ENCODE measurements around the gene TGFB1. TPM values are rescaled to one million over a fixed set of nuclear protein-coding genes. Genes with fewer than 3 reads are reported as not detected.
A peak's percentile ranks its signal among the peaks of the same experiment; 100 is the strongest.
"Not testable (repeated sequence)": the region's sequence is repeated elsewhere in the genome, so short reads cannot be mapped to it uniquely, and the experiment has no call there.

The TGFB1 gene
- total RNA-seq, 1 experiment from 2014 or later: 4.3 TPM

DNA sequence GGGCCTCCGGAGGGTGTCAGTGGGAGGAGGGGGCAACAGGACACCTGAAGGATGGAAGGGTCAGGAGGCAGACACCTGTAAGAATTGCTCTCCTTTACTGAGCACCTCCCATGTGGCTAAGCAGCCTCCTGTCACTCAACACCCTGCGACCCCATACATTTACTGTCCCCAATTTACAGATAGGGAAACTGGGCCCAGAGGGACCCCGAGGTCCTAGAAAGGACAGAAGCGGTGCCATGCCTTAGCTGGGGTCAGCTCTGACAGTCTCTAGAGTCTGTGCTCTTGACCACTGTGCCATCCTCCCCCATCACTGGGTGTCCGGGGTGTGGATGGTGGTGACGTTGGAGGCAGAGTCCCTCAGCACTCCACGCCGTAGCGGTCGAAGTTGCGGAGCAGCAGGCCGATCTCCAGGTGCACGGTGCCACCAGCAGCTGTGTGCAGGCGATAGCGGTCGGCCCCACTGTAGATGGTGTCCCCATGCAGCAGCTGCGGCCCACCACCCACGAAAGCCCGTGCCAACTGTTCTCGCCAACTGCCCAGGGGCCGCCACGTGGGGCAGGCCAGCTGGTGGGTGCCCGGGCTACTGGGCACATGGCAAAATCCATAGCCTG lies 726 bp upstream of the TGFB1 start:
- no peak for DNase-seq (ENCODE audit: low read depth, low spot score)
- in situ Hi-C loops (cut with HindIII; ENCODE audit: low pct_unique_long_range_greater_than_20kb, low sequenced_read_pairs): no loop called here

DNA sequence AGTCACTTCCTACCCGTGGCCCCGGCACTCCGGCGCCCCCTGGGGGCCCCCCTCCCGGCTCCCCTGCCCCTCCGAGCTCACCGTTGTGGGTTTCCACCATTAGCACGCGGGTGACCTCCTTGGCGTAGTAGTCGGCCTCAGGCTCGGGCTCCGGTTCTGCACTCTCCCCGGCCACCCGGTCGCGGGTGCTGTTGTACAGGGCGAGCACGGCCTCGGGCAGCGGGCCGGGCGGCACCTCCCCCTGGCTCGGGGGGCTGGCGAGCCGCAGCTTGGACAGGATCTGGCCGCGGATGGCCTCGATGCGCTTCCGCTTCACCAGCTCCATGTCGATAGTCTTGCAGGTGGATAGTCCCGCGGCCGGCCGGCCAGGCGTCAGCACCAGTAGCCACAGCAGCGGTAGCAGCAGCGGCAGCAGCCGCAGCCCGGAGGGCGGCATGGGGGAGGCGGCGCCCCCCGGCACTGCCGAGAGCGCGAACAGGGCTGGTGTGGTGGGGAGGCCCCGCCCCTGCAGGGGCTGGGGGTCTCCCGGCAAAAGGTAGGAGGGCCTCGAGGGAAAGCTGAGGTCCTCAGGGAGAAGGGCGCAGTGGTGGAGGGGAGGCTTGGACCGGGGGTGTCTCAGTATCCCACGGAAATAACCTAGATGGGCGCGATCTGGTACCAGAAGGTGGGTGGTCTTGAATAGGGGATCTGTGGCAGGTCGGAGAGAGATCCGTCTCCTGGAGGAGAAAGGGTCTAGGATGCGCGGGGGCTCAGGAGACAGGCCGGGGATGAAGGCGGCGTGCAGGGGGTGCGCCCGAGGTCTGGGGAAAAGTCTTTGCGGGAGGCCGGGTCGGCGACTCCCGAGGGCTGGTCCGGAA lies 885 bp downstream of the TGFB1 start:
- peak; percentile 22 for DNase-seq (ENCODE audit: low read depth, low spot score)
- in situ Hi-C loops (cut with HindIII; ENCODE audit: low pct_unique_long_range_greater_than_20kb, low sequenced_read_pairs): no loop called here

DNA sequence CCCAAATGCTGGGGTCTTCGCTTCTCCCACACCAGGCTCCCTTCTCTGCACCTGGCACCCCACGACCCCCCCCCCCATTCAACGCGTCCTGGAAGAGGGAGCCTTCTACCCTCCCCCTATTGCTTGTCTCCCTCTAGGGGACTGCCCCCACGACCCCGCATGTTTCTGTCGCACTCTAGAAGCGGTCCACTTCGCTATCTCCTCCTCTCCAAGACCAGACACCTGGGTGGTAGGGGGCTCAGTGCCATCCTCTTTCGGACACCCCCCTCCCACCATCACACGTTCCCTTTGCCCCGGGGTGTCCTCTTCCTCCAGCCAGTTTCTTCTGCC lies 1.5 kb downstream of the TGFB1 start:
- in situ Hi-C loops (cut with HindIII; ENCODE audit: low pct_unique_long_range_greater_than_20kb, low sequenced_read_pairs): no loop called here
- DNase-seq (ENCODE audit: low read depth, low spot score): no peak

DNA sequence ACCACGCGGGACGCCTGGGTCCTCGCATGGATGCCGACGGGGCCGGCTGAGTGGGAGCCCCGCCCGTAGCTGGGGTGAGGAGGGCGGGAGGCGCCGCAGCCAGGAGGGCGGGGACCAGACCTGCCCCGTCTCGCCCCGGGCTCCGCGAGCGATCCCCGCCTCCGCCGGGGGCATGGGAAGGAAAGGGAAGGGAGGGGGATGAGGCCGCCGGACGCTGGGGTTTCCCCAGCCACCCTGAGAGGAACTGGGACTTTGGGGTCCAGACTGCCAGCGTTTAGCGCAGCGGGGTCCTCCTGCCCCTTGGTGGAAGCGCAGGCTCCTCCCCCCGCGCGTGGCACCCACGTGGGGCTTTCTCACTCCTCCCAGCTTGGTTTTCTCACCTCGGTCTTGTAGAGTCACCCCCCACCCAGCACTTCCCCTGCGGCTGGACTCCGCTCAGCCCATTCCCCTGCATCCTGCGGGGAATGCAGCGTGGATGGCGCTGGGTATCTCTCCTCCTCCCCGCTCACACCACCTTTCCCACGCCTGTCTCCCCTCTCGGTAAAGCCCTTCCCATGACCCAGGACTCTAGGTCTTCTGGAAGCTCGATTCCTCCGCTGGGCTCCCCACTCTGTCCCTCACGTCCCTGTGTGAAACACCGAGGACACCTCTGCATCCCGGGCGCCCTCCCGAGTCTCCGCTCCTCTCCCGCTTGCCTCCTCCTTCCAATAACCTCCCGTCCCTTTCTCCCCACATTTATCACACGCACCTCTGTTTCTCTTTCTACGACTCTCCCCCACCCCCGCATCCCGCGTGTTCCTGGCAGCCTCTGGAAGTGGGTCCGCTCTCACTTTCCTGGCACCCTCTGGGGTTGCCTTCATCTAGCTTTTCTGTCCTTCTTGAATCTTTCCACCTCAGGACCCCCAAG lies 2.1 kb downstream of the TGFB1 start:
- in situ Hi-C loops (cut with HindIII; ENCODE audit: low pct_unique_long_range_greater_than_20kb, low sequenced_read_pairs): no loop called here
- no peak for DNase-seq (ENCODE audit: low read depth, low spot score)

DNA sequence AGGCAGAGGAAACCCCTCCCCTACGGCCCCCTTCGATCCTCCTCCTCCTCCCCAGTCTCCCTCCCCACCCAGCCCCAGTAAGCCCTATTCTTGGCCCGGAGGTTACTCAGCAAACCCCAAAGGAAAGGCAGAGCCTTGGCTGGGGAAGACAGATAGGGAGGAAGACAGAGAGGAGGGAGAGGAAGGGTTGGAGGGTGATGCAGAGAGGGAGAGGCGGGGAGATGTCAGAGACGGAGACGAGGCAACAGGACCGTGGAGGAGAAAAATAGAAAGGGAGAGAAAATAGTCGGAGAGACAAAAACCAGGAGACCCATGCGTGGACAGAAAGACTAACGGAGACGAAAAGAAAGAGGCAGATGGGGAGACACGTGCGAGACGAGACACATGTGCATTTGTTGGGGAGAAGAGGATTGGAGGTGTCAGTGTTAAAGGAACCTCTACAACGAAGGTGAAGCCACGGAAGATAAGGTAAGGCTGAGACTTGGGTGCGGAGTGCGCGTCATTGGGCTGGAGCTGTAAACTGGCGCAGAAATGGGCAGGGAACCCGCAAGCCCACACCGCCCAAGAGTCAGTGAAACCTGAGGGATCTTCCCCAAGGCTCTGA lies 2.9 kb downstream of the TGFB1 start:
- in situ Hi-C loops (cut with HindIII; ENCODE audit: low pct_unique_long_range_greater_than_20kb, low sequenced_read_pairs): no loop called here

DNA sequence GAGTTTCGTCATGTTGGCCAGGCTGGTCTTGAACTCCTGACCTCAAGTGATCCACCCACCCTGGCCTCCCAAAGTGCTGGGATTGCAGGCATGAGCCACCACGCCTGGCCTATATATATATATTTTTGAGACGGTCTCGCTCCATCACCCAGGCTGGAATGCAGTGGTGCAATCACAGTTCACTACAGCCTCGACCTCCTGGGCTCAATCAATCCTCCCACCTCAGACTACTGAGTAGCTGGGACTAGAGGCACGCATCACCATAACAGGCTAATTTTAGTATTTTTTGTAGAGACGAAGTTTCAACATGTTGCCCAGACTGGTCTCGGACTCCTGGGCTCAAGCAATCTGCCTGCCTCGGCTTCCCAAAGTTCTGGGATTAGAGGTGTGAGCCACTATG lies 6.8 kb downstream of the TGFB1 start:
- in situ Hi-C loops (cut with HindIII; ENCODE audit: low pct_unique_long_range_greater_than_20kb, low sequenced_read_pairs); DNase-seq (ENCODE audit: low read depth, low spot score): not testable (repeated sequence)

More for the DNA sequence above, 2.9 kb downstream of the TGFB1 start:
- no peak for DNase-seq (ENCODE audit: low read depth, low spot score)

DNA sequence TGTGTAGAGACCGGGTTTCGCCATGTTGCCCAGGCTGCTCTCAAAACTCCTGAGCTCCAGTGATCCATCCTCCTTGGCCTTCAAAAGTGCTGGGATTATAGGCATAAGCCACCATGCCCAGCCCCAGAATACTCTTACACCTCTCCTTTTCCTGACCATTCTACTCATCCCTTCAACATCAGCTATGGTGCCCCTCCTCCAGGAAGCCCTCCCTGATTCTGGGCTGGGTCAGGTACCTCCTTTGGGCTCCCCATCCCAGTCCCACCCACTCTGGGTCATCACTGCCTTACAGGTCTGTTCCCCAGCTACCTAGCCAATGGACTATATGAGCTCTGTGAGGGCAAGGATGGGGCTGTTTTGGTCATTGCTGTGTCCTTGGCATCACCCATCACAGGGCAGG lies 9.6 kb downstream of the TGFB1 start:
- DNase-seq (ENCODE audit: low read depth, low spot score): no peak
- in situ Hi-C loops (cut with HindIII; ENCODE audit: low pct_unique_long_range_greater_than_20kb, low sequenced_read_pairs): no loop called here

DNA sequence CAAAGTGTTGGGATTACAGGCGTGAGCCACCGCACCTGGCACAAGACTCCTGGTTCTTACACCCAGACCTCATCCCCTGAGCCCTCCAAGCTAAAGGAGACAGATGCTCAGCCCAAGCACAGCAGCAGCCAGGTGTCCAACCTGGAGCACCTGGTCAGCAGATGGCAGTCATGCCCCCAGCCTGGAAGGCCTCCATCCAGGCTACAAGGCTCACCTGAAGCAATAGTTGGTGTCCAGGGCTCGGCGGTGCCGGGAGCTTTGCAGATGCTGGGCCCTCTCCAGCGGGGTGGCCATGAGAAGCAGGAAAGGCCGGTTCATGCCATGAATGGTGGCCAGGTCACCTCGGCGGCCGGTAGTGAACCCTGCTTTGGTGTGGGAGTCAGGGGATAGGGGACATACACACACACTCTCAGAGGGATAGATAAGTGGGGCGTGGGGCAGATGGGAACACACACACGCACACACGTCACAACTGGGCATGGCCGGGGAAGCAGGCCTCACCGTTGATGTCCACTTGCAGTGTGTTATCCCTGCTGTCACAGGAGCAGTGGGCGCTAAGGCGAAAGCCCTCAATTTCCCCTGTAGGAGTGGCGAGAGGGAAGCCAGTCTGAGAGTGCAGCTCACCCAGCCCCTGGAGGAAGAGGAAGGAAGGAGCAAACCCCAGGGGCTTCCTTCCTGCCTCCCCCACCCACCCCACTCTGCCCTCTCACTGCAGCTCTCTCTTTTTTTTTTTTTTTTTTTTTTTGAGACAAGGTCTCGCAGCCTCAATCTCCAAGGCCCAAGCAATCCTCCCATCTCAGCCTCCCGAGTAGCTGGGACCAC lies 11.8 kb downstream of the TGFB1 start:
- in situ Hi-C loops (cut with HindIII; ENCODE audit: low pct_unique_long_range_greater_than_20kb, low sequenced_read_pairs): no loop called here

DNA sequence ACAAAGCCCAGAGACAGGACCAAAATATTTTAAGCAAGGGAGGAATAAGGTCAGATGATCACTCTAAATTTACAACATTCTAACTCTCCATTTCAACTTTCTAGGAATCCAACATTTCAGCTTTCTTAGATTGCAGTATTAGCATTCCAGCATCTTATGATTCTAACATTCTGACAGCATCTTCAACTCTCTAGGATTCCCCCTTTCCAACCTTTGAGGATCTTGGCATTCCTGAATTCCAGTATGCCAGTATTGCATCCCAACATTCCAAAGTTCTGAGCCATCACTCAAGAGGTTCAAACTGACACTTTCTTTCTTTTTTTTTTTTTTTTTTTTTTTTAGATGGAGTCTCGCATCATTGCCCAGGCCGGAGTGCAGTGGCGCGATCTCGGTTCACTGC lies 13.8 kb downstream of the TGFB1 start:
- in situ Hi-C loops (cut with HindIII; ENCODE audit: low pct_unique_long_range_greater_than_20kb, low sequenced_read_pairs): no loop called here
- DNase-seq (ENCODE audit: low read depth, low spot score): no peak

More for the DNA sequence above, 11.8 kb downstream of the TGFB1 start:
- DNase-seq (ENCODE audit: low read depth, low spot score): no peak

DNA sequence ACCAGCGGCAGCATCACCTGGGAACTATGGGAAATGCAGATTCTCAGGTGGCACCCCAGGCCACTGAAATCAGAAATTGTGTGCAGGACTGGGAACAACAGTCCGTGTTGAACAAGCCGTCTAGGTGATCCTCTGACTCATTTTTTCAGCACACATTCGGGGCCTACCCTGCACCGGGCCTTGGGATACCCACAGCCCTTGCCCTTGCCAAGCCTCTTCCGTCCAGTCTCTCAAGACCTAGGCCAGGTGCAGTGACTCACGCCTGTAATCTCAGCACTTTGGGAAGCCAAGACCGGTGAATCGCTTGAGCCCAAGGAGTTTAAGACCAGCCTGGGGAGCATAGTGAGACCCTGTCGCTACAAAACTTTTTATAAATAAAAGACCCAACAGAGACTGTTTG lies 18.3 kb downstream of the TGFB1 start:
- DNase-seq (ENCODE audit: low read depth, low spot score): no peak
- in situ Hi-C loops (cut with HindIII; ENCODE audit: low pct_unique_long_range_greater_than_20kb, low sequenced_read_pairs): no loop called here

DNA sequence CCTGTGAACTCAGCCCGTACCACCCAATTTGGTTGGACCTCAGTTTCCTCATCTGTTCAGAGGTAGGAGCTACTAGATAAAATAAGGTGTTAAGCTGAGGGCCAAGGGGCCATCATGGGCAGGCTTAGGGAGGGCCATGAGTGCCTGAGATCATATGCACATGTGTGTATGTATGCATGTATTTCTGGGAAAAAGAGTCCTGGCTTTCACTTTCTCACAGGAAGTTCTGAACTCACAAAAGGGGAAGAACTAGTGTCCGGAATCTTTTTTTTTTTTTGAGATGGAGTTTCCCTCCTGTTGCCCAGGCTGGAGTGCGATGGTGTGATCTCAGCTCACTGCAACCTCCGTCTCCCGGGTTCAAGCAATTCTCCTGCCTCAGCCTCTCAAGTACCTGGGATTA lies 18.9 kb downstream of the TGFB1 start:
- in situ Hi-C loops (cut with HindIII; ENCODE audit: low pct_unique_long_range_greater_than_20kb, low sequenced_read_pairs): no loop called here
- no peak for DNase-seq (ENCODE audit: low read depth, low spot score)

DNA sequence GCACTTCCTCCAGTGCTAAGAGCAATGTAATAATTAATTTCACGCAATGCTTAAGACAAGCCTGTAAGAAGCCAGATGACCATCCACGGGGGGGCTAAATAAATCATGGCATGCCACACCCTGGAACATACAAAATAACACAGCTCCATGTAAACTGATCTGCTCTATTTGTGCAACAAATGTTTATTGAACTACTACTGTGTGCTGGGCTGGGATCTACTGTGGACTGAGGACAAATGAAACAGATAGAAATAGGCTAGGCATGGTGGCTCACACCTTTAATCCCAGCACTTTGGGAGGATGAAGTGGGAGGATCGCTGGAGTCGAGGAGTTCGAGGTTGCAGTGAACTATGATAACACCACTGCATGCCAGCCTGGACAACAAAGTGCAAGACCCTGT lies 21.3 kb downstream of the TGFB1 start:
- DNase-seq (ENCODE audit: low read depth, low spot score): no peak
- in situ Hi-C loops (cut with HindIII; ENCODE audit: low pct_unique_long_range_greater_than_20kb, low sequenced_read_pairs): no loop called here

DNA sequence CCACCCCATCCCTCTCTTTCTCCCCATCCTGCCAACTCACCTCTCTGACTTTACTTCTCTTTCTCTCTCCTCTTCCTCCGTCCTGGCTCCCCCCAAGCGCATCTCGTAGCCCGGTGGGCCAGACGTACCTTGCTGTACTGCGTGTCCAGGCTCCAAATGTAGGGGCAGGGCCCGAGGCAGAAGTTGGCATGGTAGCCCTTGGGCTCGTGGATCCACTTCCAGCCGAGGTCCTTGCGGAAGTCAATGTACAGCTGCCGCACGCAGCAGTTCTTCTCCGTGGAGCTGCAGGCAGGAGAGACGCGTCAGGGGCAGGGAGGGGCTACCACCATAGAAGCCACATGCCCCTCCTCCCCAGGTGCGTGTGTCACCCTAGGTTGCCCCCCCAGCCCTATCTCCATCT lies 21.7 kb downstream of the TGFB1 start:
- in situ Hi-C loops (cut with HindIII; ENCODE audit: low pct_unique_long_range_greater_than_20kb, low sequenced_read_pairs): no loop called here

DNA sequence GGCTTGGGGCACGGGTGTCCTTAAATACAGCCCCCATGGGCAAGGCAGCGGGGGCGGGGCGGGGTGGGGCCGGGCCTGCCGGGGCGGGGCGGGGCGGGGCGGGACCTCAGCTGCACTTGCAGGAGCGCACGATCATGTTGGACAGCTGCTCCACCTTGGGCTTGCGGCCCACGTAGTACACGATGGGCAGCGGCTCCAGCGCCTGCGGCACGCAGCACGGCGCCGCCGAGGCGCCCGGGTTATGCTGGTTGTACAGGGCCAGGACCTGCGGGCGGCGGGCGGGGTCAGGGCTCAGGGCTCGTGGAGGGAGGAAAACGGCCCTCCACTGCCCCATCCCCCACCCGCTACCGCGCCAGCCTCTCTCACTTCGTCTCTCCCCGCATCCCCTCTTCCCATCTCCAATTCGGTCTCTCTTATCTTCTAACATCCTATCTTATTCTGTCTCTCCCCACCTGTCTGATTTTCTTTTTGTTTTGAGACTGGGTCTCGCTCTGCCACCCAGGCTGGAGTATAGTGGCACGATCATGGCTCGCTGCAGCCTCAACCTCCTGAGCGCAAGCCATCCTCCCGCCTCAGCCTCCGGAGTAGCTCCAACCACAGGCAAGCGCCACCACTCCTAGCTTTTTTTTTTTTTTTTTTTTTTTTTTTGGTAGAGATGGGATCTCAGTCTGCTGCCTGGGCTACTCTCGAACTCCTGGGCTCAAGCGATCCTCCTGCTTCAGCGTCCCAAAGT lies 22.6 kb downstream of the TGFB1 start:
- in situ Hi-C loops (cut with HindIII; ENCODE audit: low pct_unique_long_range_greater_than_20kb, low sequenced_read_pairs): no loop called here
- DNase-seq (ENCODE audit: low read depth, low spot score): no peak

More for the DNA sequence above, 21.7 kb downstream of the TGFB1 start:
- no peak for DNase-seq (ENCODE audit: low read depth, low spot score)

DNA sequence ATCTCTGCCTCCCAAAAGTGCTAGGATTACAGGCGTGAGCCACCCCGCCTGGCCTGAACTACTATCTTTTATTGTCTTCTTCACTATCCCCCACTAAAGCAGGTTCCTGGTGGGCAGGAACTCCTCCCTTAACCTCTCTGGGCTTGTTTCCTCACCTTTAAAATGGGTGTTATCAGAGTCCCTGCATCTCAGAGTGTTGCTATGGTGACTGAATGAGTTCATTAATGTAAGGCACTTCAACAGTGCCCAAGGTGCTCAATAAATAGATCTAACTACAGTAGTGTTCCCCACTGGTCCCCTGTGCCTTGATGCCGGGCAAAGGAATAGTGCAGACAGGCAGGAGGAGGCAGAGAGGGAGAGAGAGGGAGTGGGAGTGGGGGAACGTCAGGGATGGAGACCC lies 23.2 kb downstream of the TGFB1 start:
- in situ Hi-C loops (cut with HindIII; ENCODE audit: low pct_unique_long_range_greater_than_20kb, low sequenced_read_pairs): no loop called here
- DNase-seq (ENCODE audit: low read depth, low spot score): no peak

DNA sequence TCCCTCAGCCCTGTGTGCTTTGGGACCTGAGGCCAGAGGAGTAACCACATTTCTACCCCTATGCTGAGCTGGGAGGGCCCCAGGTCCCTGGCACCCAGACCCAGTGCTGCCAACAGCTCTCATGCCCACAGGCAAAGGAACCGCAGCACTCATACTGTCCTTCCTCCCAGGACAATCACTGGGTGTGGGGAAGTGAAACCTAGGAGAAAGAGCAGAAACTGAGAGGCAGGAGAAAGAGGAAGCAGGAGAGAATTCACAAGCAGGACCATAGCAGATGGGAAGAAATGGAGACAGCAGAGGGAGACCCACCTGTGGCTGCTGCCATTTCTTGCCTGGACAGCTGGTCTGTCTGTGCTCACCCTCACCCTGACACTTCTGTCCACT lies 24.9 kb downstream of the TGFB1 start:
- DNase-seq (ENCODE audit: low read depth, low spot score): no peak
- in situ Hi-C loops (cut with HindIII; ENCODE audit: low pct_unique_long_range_greater_than_20kb, low sequenced_read_pairs): no loop called here

Measured in SK-MEL-5 (cell line).